ENCODE data around the gene TMPRSS2. TPM values are rescaled to one million over a fixed set of nuclear protein-coding genes. Genes with fewer than 3 reads are reported as not detected.

TMPRSS2 gene
- total and polyA plus RNA-seq, 9 of the 15 experiments (the other 6 are each of a cell fraction or from before 2014, with no cell fraction given), result 0.20 TPM; not detected in 8

GRCh38 chr21:41429925-41430491, 78.0 kb downstream of the TMPRSS2 start (continued):
- TF ChIP-seq ZNF347 (CRISPR knock-in tag; IDR thresholded peaks at IDR 0.05; ENCODE audit: low read depth) (no peak), ZNF518B (CRISPR knock-in tag; IDR thresholded peaks at IDR 0.05) (no peak), E2F5 (CRISPR knock-in tag; IDR thresholded peaks at IDR 0.05) (no peak)

GRCh38 chr21:41429305-41429704, 78.7 kb downstream of the TMPRSS2 start:
- H3K4me1 ChIP-seq (replicated peaks in 1 of 2; ENCODE audit: control insufficient read depth in 2 of 2, insufficient read depth in 2 of 2, low read length in 2 of 2), result peaks cover 0 to 5% of the 10 kb centered on the region in 2 experiments; a peak in 1 of 5 replicates
- H3K79me2 ChIP-seq (ENCODE audit: control insufficient read depth, insufficient read depth, low read length), result no peaks in the 10 kb centered on the region
- FAIRE-seq (no peak), ATAC-seq (no peak), DNase-seq (ENCODE audit: extremely low read depth in 1 of 4, low spot score in 3 of 4) (no peak)
- peaks cover 22 to 37% of the 10 kb centered on the region in 2 experiments; a peak in 4 of 5 replicates for H3K27me3 ChIP-seq (ENCODE audit: control insufficient read depth in 2 of 2, insufficient read depth in 2 of 2, low read length in 2 of 2)
- no peaks in the 10 kb centered on the region for H3K36me3 ChIP-seq (ENCODE audit: control insufficient read depth, insufficient read depth, low read length)
- no peak overlapping the region for H3K9ac ChIP-seq (ENCODE audit: insufficient read depth in 1 of 2, low read depth in 2 of 2, low read length in 2 of 2)
- no TSS peak for BruUV-seq (replicated peaks)
- H3K27ac ChIP-seq (ENCODE audit: extremely low read depth, low read depth, low read length), result no peak overlapping the region
- WGBS (ENCODE audit: insufficient coverage, low coverage, missing lambda C conversion rate), result 0% methylated on average over 3 of the region's 3 CpGs
- no peaks in the 10 kb centered on the region for H3K9me3 ChIP-seq (replicated peaks; ENCODE audit: control insufficient read depth, insufficient read depth, low read depth, low read length)
- intact Hi-C loops (cut with micrococcal nuclease) (no loop called here), in situ Hi-C loops (cut with MboI) (no loop called here)
- H4K20me1 ChIP-seq (replicated peaks; ENCODE audit: control insufficient read depth, insufficient read depth, low read length), result no peaks in the 10 kb centered on the region
- no peaks in the 10 kb centered on the region for H3K9me1 ChIP-seq (ENCODE audit: control insufficient read depth, insufficient read depth, low read length)
- no peak overlapping the region for H3K4me2 ChIP-seq (ENCODE audit: insufficient read depth, low read length)
- H3K4me3 ChIP-seq, result no peak overlapping the region
- ChIA-PET POLR2A (interaction anchor here (0.7 kb wide), 1 partner anchor 10 kb away, joined by 4 read pairs; no protein-coding TSS in a partner anchor), CTCF (ENCODE audit: low intra/inter-chr PET ratio) (no interaction called here)
- no peak overlapping the region for H2AFZ ChIP-seq (ENCODE audit: low read depth, low read length)
- TF ChIP-seq GABPA (tag; conservative IDR thresholded peaks at IDR 0.05; ENCODE audit: low read depth) (no peak), THRAP3 (IDR thresholded peaks at IDR 0.05; ENCODE audit: borderline replicate concordance) (no peak), ZNF507 (tag; conservative IDR thresholded peaks at IDR 0.05) (no peak), E4F1 (CRISPR knock-in tag; IDR thresholded peaks at IDR 0.05; ENCODE audit: borderline replicate concordance) (no peak), NCOA1 (IDR thresholded peaks at IDR 0.05; ENCODE audit: low read depth) (no peak), ZBTB26 (CRISPR knock-in tag; IDR thresholded peaks at IDR 0.05) (no peak), HDAC1 (IDR thresholded peaks at IDR 0.05) (no peak), MYBL2 (IDR thresholded peaks at IDR 0.05; ENCODE audit: low read depth) (no peak), MYBL2 (CRISPR knock-in tag; IDR thresholded peaks at IDR 0.05; ENCODE audit: borderline replicate concordance) (no peak), STAT5A (IDR thresholded peaks at IDR 0.05; ENCODE audit: borderline replicate concordance, low read length) (no peak)
